Left ventricle myocardium inferior (tissue), 1 donor: ENCODE measurements around the gene PTEN. TPM values are rescaled to one million over a fixed set of nuclear protein-coding genes. Genes with fewer than 3 reads are reported as not detected.
"Not testable (repeated sequence)": the region's sequence is repeated elsewhere in the genome, so short reads cannot be mapped to it uniquely, and the experiment has no call there.

Source experiments
- DNase-seq: peaks from one replicate; pipeline ENCODE4 v3.0.0-alpha.2; 2020
- H3K27ac ChIP-seq: fragments of 200-600 bp; replicated peaks from 2 replicates; pipeline ENCODE4 v1.8.0; 2021
- H3K27me3 ChIP-seq: fragments of 200-600 bp; 2 replicates; pipeline ENCODE4 v1.8.0; 2021; ENCODE audit warnings: low read depth
- H3K36me3 ChIP-seq: fragments of 200-600 bp; 2 replicates; pipeline ENCODE4 v1.8.0; 2021
- H3K4me1 ChIP-seq: fragments of 200-600 bp; 2 replicates; pipeline ENCODE4 v1.8.0; 2021
- H3K4me3 ChIP-seq: fragments of 200-600 bp; 2 replicates; pipeline ENCODE4 v1.8.0; 2021; ENCODE audit warnings: mild to moderate bottlenecking, moderate library complexity
- H3K9me3 ChIP-seq: fragments of 200-600 bp; replicated peaks from 2 replicates; pipeline ENCODE4 v1.8.0; 2021
- intact Hi-C: fragments of 100-400 bp; cut with micrococcal nuclease; formaldehyde crosslinking; loops from one replicate; pipeline ENCODE4 v1.11.0; 2022
- total RNA-seq: library from RNA; stranded (reverse); fragmentation: NEBNext Ultra II Directional; extraction: Animal tissue kit (Norgen Biotek cat#: 25700); gene quantifications from one replicate; pipeline ENCODE4 v1.2.1, GENCODE V29; 2021
- TF ChIP-seq, protein P1 (sequence below): fragments of 200-600 bp; IDR thresholded peaks from 2 replicates; pipeline ENCODE4 v1.8.0; 2021; ENCODE audit warnings: antibody characterized with exemption, mild to moderate bottlenecking, borderline replicate concordance
- donor health status: DM: no; HTN: yes; CAD: no; lungs with severe emphysema.

PTEN gene
- total RNA-seq, 1 donor from 2014 or later = 49.9 TPM

DNA sequence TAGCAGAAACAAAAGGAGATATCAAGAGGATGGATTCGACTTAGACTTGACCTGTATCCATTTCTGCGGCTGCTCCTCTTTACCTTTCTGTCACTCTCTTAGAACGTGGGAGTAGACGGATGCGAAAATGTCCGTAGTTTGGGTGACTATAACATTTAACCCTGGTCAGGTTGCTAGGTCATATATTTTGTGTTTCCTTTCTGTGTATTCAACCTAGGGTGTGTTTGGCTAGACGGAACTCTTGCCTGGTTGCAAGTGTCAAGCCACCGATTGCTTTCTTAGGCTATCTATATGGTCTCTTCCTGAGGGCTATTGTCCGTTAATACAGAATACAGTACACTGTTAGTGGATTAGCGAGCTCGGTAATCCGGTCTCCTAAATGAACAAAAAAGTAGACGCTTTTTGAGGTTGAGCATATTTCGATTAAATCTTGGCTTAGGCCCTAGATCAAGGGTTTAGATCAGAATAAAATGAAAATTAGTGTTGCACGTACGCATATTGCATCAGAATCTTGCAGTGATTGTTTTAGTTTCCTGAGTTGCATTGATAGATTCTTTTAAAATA, 1.2 kb downstream of the PTEN start:
- Histone ChIP-seq H3K36me3 (no peaks in the 10 kb centered on the region), H3K4me3 (peak overlapping the region; percentile 86), H3K4me1 (peaks cover 85% of the 10 kb centered on the region), H3K27ac (peak overlapping the region; percentile 100), H3K27me3 (no peaks in the 10 kb centered on the region), H3K9me3 (no peaks in the 10 kb centered on the region)
- no peak for DNase-seq
- intact Hi-C loops = loop anchor here (10.0 kb wide), 3 partner anchors 90 to 390 kb away; no protein-coding TSS in a partner anchor
- TF ChIP-seq, protein P1, sequence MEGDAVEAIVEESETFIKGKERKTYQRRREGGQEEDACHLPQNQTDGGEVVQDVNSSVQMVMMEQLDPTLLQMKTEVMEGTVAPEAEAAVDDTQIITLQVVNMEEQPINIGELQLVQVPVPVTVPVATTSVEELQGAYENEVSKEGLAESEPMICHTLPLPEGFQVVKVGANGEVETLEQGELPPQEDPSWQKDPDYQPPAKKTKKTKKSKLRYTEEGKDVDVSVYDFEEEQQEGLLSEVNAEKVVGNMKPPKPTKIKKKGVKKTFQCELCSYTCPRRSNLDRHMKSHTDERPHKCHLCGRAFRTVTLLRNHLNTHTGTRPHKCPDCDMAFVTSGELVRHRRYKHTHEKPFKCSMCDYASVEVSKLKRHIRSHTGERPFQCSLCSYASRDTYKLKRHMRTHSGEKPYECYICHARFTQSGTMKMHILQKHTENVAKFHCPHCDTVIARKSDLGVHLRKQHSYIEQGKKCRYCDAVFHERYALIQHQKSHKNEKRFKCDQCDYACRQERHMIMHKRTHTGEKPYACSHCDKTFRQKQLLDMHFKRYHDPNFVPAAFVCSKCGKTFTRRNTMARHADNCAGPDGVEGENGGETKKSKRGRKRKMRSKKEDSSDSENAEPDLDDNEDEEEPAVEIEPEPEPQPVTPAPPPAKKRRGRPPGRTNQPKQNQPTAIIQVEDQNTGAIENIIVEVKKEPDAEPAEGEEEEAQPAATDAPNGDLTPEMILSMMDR = no peak

DNA sequence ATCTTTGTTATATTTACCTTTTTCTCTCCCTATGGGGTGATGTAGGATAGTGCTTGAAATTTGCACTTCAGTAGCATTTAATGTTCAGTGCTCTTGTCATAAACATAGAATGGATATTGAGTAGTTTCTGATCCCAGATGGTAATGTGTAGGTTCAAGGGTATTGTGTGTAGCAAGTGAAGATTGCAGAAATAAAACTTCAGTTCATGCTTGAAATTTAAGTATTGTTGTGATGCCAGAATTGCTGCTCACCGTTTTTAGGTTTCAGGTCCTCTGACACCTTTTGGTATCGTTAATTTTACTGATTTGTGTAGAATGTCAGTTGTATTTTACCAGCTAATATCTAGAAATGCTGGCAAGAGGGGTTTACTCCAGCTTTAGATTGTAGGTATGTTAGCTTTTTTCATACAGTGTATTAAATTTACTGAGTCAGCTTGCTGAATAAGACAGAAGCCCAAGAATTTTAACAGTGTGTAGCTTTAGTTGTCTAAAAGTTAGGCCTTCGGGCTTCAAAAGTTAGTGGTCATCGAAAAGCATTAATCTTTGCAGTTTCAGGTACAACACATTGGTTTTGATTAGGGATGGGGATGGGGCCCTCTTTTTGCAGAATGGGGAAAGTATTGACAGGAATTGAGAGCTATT, 1.9 kb downstream of the PTEN start:
- Histone ChIP-seq H3K27me3 (no peaks in the 10 kb centered on the region), H3K9me3 (no peaks in the 10 kb centered on the region), H3K4me1 (peaks cover 88% of the 10 kb centered on the region), H3K4me3 (peak overlapping the region; percentile 86), H3K27ac (peak overlapping the region; percentile 100), H3K36me3 (no peaks in the 10 kb centered on the region)
- TF ChIP-seq, protein P1 = no peak
- intact Hi-C loops = loop anchor here (10.0 kb wide), 3 partner anchors 89 to 389 kb away; no protein-coding TSS in a partner anchor
- DNase-seq = no peak

GRCh38 chr10:87866412-87866974, 3.1 kb downstream of the PTEN start:
- intact Hi-C loops = loop anchor here (10.0 kb wide), 3 partner anchors 88 to 388 kb away; no protein-coding TSS in a partner anchor
- Histone ChIP-seq H3K4me1 (peaks cover 88% of the 10 kb centered on the region), H3K4me3 (peak overlapping the region; percentile 86), H3K27me3 (no peaks in the 10 kb centered on the region), H3K27ac (peak overlapping the region; percentile 100), H3K36me3 (no peaks in the 10 kb centered on the region), H3K9me3 (no peaks in the 10 kb centered on the region)
- DNase-seq = no peak
- TF ChIP-seq, protein P1 = no peak

- DNase-seq = no peak
- intact Hi-C loops = loop anchor here (10.0 kb wide), 3 partner anchors 87 to 387 kb away; no protein-coding TSS in a partner anchor
- no peaks in the 10 kb centered on the region for H3K9me3 ChIP-seq
- H3K36me3 ChIP-seq = no peaks in the 10 kb centered on the region
- TF ChIP-seq, protein P1 = no peak
- peaks cover 90% of the 10 kb centered on the region for H3K4me1 ChIP-seq
- H3K4me3 ChIP-seq = peak overlapping the region; percentile 86
- H3K27me3 ChIP-seq = no peaks in the 10 kb centered on the region
- H3K27ac ChIP-seq = peak overlapping the region; percentile 100
Observed at GRCh38 chr10:87867453-87867852, 4.0 kb downstream of the PTEN start.

DNA sequence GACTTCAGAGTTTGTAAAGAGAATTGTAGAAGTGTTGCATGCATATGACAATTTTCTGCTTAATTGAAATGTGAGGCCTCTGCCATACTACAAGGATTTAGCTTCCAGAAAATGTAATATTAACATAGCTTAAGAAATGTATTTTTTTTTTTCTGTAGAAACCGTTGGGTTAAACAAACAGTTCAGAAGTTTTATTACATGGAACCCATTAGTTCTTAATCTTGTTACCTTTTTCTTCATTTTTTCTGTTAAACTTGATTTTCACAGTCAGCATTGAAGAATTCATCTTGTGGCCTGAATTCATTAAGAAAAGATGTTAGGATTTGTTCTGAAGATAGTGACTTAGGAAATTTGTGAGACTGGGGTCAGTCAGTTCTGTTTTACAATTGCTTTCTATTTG, 4.9 kb downstream of the PTEN start:
- Histone ChIP-seq H3K9me3 (no peaks in the 10 kb centered on the region), H3K4me1 (peaks cover 90% of the 10 kb centered on the region), H3K27me3 (no peaks in the 10 kb centered on the region), H3K27ac (peak overlapping the region; percentile 100), H3K36me3 (no peaks in the 10 kb centered on the region), H3K4me3 (peak overlapping the region; percentile 86)
- intact Hi-C loops = loop anchor here (10.0 kb wide), 3 partner anchors 87 to 387 kb away; no protein-coding TSS in a partner anchor
- TF ChIP-seq, protein P1 = no peak
- no peak for DNase-seq

DNA sequence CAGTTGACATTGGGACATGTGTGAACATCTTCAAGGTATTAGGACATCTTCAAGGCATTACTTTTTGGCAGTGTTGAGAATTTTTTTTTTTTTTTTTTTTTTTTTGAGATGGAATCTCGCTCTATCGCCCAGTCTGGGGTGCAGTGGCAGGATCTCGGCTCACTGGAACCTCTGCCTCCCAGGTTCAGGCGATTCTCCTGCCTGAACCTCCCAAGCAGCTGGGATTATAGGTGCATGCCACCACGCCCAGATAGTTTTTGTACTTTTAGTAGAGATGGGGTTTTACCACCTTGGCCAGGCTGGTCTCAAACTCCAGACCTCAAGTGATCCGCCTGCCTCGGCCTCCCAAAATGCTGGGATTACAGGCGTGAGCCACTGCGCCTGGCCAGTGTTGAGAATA, 5.7 kb downstream of the PTEN start:
- not testable (repeated sequence) for DNase-seq, H3K27me3 ChIP-seq, H3K36me3 ChIP-seq, H3K9me3 ChIP-seq
- peak overlapping the region; percentile 86 for H3K4me3 ChIP-seq
- H3K4me1 ChIP-seq = peaks cover 92% of the 10 kb centered on the region
- intact Hi-C loops = loop anchor here (10.0 kb wide), 3 partner anchors 86 to 386 kb away; no protein-coding TSS in a partner anchor
- peak overlapping the region; percentile 100 for H3K27ac ChIP-seq
